Measurements from ENCODE around the gene GPBP1L1. TPM values are rescaled to one million over a fixed set of nuclear protein-coding genes. Genes with fewer than 3 reads are reported as not detected.
"Not testable (repeated sequence)": the region's sequence is repeated elsewhere in the genome, so short reads cannot be mapped to it uniquely, and the experiment has no call there.

GPBP1L1 gene, protein sequence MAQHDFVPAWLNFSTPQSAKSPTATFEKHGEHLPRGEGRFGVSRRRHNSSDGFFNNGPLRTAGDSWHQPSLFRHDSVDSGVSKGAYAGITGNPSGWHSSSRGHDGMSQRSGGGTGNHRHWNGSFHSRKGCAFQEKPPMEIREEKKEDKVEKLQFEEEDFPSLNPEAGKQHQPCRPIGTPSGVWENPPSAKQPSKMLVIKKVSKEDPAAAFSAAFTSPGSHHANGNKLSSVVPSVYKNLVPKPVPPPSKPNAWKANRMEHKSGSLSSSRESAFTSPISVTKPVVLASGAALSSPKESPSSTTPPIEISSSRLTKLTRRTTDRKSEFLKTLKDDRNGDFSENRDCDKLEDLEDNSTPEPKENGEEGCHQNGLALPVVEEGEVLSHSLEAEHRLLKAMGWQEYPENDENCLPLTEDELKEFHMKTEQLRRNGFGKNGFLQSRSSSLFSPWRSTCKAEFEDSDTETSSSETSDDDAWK
- 74.0 TPM for total RNA-seq
- long read RNA-seq, transcript GPBP1L1-201 (12 exons, 3,599 nt), result major isoform, 9 of 28 reads
- long read RNA-seq, transcript GPBP1L1-202 (13 exons, 3,736 nt), result major isoform, 9 of 28 reads
- long read RNA-seq, partial matches to known transcripts, result 1 of 28 reads
- long read RNA-seq, other reads (novel, unspliced or antisense), result 9 of 28 reads

DNA sequence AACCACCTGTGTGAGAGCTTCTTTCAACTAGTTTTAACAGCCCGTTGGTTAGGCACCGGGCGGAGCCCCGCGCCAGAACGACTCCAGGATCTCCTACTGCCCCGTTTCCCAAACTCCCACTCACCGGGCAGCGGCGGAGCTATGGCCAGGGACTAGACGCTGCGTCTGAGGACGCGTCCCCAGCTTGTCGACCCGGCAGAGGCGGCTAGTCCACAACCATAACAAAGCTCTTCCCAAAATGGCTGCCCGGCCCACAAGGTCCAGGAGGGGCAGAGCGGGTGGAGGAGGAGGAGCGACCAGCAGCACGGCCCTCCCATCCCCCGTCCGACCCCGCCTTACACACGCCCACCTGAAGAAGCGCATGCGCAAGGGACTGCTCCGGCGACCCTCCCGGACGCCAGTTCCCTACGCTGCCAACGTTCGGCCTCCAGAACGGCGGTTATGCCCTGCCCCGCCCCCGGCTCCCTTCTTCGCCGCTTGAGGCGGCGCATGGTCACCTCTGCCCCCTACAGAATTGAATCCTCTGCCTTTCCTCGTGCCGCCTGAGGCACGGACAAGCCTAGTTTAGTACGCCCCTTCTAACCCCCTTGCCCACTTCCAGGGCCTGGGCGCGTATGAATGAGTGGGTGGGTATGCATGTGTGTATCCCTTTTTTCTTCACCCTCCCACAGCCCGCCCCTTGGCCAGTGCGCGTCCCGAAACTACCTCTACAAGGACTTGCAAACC is at the start of gene GPBP1L1:
Gene GPBP1L1, minus strand, starts transcription at position 246 of the 726 bp plus-strand sequence. CDS start 27,446 bp downstream, outside the sequence.
- intact Hi-C loops (cut with DNase I), result loop anchor here (2.0 to 5.0 kb wide), 3 partner anchors 64 to 446 kb away; partner anchors contain the start of genes IPP, NASP and PIK3R3
- DNase-seq (ENCODE audit: missing footprints) (peak; percentile 99), ATAC-seq (peak; percentile 92)

DNA sequence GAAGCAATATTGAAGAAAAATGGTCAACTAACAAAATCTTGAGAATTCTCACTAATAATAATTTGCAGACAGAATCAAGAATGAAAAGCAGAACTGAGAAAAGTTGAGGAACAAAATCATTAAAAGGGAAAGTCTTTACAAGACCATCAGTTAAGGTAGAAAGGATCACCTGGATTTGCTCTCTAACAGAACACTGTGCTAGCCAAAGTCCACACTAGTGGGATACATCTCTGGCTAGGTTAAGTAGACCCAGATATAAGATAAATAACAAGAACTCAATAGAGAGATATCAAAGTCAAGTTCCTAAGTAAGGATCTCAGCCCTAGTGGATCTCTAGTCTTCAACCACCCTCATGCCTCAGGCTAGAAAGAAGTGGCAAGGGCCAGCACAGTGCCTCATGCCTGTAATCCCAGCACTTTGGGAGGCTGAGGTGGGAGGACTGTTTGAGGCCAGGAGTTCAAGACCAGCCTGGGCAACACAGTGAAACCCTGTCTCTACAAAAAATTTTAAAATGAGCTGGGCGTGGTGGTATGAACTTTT is 44.5 kb upstream of the GPBP1L1 start:
- intact Hi-C loops (cut with DNase I), result no loop called here
- ATAC-seq, result no peak

DNA sequence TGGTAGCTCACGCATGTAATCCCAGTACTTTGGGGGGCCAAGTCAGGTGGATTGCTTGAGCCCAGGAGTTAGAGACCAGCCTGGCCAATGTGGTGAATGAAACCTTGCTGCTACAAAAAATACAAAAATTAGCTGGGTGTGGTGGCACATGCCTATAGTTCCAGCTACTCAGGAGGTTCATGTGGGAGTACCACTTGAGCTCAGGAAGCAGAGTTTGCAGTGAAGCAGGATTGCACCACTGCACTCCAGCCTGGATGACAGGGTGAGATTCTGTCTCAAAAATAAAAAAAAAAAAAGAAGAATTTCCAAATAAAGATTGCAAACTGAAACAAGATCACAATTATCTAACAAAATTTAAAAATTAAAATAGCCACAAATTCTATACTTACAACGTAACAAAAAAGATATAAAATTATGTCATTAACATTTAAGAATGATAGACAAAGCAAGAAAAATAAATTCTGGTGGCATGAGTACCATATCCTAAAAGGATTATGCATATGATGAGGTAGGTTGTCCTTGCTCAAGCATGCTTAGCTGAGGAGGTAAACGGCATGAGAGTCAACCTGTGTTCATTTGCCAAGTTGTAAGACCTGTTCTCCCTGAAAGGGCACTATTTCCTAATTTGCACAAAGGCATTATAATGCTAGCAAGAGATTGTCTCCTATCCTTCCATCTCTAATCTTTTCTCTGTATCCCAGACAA is 43.9 kb upstream of the GPBP1L1 start:
- DNase-seq (ENCODE audit: missing footprints), result no peak
- intact Hi-C loops (cut with DNase I), result no loop called here

More for the DNA sequence above, 44.5 kb upstream of the GPBP1L1 start:
- no peak for DNase-seq (ENCODE audit: missing footprints)

DNA sequence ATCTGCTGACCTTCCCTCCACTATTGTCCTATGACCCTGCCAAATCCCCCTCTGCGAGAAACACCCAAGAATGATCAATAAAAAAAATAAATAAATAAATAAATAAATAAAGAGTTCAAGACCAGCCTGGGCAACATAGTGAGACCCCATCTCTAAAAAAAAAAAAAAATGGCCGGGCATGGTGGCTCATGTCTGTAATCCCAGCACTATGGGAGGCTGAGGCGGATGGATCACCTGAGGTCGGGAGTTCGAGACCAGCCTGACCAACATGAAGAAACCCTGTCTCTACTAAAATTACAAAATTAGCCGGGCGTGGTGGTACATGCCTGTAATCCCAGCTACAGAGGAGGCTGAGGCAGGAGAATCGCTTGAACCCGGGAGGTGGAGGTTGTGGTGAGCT is 39.7 kb upstream of the GPBP1L1 start:
- DNase-seq (ENCODE audit: missing footprints); ATAC-seq; intact Hi-C loops (cut with DNase I): not testable (repeated sequence)

More for the DNA sequence above, 43.9 kb upstream of the GPBP1L1 start:
- ATAC-seq, result no peak

DNA sequence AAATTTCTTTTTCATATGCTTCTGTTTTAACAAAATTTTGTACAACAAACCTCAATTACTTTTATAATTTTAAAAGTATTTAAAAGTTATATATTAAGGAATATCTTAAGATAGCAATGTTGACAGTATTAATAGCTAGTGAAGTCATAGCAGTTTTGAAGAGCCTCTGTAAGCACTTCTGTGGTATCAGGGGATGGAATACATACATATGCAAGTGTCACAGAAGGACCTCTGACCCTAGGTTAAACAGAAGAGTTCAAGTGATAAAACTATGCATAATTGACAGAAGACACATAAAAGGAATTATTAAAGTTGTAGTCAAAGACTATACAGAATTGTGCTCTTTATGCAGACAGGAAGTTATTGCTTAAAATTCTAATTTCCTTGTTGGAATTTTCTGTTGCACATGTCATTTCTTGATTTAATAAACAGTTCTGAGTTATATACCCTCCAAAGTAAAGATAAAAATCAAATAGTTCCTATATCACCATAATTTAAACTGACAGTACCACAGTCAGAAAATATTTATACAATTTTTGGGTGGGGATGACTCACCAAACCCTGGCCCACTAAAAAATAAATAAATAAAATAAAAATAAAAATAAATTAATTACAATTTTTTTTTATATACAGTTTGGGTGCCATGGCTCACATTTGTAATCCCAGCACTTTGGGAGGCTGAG is 37.1 kb upstream of the GPBP1L1 start:
- DNase-seq (ENCODE audit: missing footprints), result no peak
- no peak for ATAC-seq
- intact Hi-C loops (cut with DNase I), result no loop called here

DNA sequence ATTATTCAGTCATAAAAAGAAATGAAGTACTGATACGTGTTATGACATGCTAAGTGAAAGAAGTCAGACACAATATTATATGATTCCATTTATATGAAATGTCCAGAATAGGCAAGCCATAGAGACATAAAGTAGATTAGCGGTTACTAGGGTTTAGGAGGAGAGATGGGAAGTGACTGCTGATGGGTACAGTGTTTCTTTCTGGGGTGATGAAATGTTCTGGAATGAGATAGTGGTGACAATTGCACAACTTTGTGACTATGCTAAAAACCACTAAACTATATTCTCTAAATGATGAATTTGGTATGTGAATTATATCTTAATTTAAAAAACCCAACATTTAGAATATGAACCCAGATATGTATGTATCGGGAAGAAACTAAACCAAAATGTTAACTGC is 36.5 kb upstream of the GPBP1L1 start:
- ATAC-seq, result peak; percentile 67
- intact Hi-C loops (cut with DNase I), result no loop called here
- DNase-seq (ENCODE audit: missing footprints), result no peak

DNA sequence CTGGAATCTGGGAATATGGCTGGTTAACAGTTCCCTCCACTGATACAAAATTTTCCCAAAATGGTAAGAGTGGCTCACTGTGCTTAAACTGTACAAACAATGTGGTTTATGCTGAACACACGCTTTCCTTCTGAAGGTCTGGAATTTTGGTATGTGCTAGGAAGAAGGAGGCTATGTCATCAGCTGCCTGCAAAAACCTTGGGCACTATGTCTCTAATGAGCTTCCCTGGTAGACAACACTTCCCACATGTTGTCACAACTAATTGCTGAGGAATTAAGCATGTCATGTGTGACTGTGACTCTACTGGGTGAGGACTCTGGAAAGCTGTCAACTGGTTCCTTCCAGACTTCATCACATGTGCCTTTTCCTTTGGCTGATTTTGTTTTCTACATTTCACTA is 34.9 kb upstream of the GPBP1L1 start:
- intact Hi-C loops (cut with DNase I), result no loop called here
- ATAC-seq (no peak), DNase-seq (ENCODE audit: missing footprints) (no peak)

DNA sequence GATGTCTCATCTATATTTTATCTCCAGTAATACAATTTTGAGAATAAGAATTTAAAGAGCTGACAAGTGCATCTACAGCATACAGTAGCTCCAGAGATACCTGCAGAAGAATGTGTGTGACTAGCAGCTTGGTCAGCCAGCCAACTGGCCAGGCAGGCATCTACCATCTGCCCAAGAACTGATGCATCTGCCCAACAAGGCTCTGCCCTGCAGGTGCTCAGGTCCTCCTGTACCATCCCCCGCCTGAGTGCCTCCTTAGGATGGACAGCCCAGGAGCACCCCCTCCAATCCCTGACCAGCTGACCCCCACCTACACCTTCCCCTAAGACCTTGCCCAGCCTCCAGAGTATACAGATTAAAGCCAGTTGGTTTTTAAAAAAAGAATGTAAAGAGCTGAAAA is 32.0 kb upstream of the GPBP1L1 start:
- ATAC-seq (no peak), DNase-seq (ENCODE audit: missing footprints) (no peak)
- intact Hi-C loops (cut with DNase I), result no loop called here

DNA sequence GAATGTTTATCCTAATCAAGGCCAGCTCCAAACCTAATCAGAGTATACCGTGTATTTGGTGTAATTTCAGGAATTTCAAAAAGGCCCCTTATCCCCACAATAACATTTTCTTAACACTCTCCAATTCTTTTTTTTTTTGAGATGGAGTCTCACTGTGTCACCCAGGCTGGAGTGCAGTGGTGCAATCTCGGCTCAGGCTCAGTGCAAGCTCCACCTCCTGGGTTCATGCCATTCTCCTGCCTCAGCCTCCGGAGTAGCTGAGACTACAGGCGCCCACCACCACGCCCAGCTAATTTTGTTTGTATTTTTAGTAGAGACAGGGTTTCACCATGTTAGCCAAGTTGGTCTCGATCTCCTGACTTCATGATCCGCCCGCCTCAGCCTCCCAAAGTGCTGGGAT is 31.1 kb upstream of the GPBP1L1 start:
- ATAC-seq; intact Hi-C loops (cut with DNase I); DNase-seq (ENCODE audit: missing footprints): not testable (repeated sequence)

DNA sequence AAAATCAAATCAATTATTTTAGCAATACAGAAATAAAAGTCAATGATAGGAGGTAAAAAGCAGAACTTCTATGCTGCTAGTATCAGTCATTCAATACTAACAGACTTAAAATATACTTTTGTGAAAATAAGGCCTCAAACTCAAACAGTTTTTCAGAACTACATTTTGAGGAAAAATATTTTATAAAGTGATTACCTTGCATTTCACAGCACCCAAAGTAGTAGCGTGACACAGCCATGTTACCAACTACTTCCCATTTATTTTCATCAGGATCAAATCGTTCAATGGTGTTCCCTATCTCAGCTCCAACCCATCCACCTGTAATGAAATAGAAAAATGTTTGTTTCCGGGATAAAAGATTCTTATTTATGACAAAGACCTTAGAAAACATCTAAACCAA is 30.4 kb upstream of the GPBP1L1 start:
- DNase-seq (ENCODE audit: missing footprints) (no peak), ATAC-seq (no peak)
- intact Hi-C loops (cut with DNase I), result no loop called here

DNA sequence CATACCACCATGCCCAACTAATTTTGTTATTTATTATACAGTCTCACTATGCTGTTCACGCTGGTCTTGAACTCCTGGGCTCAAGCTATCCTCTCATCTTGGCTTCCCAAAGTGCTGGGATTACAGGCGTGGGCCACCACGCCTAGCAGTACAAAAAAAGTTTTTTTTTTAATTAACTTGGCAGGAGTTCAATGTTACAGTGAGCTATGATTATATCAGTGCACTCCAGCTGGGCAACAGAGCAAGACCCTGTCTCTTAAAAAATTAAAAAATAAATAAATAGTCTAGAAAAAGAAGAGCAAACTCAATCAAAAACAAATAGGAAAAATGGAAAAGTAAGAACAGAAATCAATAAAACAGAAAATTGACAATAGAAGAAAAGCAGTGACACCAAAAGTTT is 27.4 kb upstream of the GPBP1L1 start:
- no peak for DNase-seq (ENCODE audit: missing footprints)
- intact Hi-C loops (cut with DNase I), result no loop called here
- ATAC-seq, result no peak

DNA sequence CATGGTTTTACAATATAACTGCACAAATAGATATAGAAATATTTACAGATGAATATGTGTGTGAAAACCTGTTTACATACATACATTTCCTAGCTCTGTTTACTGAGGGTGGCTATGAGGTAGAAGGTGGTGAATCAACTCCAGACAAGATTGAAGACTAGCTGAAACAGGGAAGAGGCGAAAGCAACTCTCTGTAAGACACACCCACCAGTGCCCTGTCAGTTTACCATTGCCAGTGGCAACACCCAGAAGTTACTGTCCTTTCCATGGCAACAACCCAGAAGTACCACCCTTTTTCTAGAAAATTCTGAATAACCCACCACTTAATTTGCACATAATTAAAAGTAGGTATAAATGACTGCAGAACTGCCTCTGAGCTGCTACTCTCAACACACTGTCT is 18.3 kb upstream of the GPBP1L1 start:
- intact Hi-C loops (cut with DNase I), result no loop called here
- no peak for ATAC-seq
- DNase-seq (ENCODE audit: missing footprints), result no peak

DNA sequence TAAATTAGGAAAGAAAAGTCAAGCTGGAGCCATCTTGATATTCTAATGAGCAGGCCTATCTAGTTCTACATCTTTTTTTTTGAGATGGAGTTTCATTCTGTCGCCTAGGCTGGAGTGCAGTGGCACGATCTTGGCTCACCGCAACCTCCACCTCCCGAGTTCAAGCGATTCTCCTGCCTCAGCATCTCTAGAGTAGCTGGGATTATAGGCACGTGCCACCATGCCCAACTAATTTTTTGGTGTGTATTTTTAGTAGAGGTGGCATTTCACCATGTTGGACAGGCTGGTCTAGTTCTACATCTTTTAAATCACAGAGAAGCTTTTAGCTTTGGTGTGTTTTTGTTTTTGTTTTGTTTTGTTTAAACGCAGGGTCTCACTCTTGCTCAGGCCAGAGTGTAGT is 8.5 kb upstream of the GPBP1L1 start:
- intact Hi-C loops (cut with DNase I), result no loop called here
- ATAC-seq (no peak), DNase-seq (ENCODE audit: missing footprints) (no peak)

DNA sequence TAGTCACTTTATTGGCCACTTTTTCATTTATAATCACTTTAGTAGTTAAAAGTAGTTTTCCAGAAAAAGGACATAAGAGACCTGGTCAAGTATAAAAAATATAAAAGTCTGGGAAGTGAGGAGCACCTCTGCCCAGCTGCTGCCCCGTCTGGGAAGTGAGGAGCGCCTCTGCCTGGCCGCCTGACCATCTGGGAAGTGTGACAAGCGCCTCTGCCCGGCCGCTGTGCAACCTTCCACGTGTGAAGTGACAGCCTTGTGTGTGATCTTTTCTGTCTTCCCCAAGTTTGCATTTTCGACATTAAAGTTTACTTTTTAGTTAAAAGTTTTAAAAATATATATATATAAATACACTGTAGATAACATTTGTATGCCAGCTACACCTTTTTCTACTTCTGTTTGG is 7.5 kb upstream of the GPBP1L1 start:
- ATAC-seq; intact Hi-C loops (cut with DNase I); DNase-seq (ENCODE audit: missing footprints): not testable (repeated sequence)

DNA sequence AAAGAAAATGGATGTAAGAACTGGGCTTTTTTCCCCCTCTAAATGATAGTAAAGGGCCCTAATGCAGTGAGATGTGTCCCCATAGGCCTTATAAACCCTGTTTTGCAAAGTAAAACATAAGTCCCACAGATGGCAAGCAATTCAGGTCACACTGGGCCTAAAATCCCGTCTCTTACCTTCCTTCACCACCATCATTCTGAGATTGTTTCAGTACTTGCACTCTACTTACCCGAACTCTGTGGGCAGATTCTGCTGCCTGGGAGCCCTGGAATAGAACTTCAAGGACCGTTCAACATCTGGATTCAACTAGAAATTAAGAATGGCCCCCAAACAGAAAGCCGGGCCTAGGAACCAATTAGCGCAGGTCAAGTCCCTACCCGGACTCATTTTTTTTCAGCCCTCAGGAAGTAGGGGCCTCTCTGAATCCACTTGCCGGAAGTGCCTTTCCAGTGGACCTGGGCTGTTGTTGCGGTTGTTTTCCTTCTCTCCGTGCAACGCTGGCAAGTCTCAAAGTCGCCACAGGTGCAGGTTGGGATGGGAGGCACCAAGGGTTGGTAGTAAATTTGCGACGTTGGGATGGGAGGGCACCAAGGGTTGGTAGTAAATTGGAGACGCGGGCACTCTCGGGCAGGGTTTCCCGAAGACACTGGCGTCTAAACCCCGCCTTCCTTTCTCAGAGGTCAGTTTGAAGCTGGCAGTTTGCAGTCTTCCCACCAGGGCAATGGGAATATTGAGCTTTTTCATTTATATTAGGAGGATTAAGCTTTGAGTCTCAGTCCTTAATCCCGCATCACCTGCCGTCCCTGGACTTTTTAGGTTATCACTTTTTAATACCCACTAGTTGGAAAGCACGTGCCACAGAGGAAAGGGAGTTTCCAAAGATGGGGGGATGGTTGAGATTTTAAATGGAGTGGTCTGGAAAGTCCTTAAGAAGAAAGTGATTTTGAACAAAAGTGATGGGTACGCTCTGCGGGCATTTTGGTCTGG is 1.7 kb upstream of the GPBP1L1 start, which contains the start of gene TMEM69:
Gene TMEM69, plus strand, starts transcription at position 428 of the 987 bp plus-strand sequence. CDS start 2,888 bp downstream, outside the sequence.
- ATAC-seq (peak; percentile 47), DNase-seq (ENCODE audit: missing footprints) (peak; percentile 74)
- intact Hi-C loops (cut with DNase I), result loop anchor here (2.0 to 5.0 kb wide), 3 partner anchors 63 to 444 kb away; partner anchors contain the start of genes IPP, NASP and PIK3R3

DNA sequence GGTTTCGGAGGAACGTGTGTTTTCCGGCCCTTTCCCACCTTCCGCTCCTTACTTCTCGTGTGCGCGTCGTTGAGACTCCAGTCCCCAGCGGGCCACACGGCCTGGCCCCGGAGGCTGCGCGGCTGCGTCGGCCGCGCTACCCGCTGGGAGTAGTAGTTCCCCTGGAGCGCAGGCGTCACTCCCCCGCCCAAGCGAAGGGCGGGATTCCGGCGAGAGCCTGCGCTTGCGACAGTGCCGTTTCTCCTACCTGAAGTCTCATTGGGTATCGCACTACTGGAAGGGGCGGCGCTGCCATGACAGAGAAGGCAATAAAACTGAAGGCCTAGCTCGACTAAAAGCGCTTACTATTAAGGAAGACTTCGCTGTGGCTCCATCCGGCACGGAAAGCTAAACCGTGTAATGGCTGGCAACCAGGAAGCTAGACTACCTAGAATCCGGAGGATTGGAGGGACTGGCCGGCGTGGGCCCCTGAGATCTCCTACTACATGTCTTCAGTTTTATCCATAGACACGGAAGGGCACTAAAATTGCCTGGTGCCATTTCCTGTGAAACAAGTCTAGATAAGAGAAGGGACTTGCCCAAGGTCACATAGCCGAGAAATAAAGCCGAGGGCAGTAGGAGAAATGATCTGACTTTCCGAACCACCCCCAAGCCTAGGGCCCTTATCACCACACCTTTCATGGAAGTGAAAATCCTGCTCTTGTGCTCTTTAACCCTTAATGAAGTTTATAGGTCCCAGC is 851 bp upstream of the GPBP1L1 start:
- ATAC-seq (peak; percentile 97), DNase-seq (ENCODE audit: missing footprints) (peak; percentile 99)
- intact Hi-C loops (cut with DNase I), result loop anchor here (2.0 to 5.0 kb wide), 3 partner anchors 64 to 445 kb away; partner anchors contain the start of genes IPP, NASP and PIK3R3

All from Right ventricle myocardium inferior (tissue), 1 donor.